KMS-11 (cell line): ENCODE data around the gene FGB.

Source experiments
- H2AFZ ChIP-seq: fragments of 200-600 bp; sonication (generic); 2 replicates; pipeline ENCODE4 v1.6.1; 2016; ENCODE audit warnings: antibody characterized with exemption, mixed run types, low read depth
- H3K27ac ChIP-seq: fragments of 200-600 bp; sonication (generic); 2 replicates; pipeline ENCODE4 v1.6.1; 2016; ENCODE audit warnings: mild to moderate bottlenecking, mixed run types
- H3K27me3 ChIP-seq: fragments of 200-600 bp; sonication (generic); 2 replicates; pipeline ENCODE4 v1.6.1; 2017; ENCODE audit warnings: mild to moderate bottlenecking, low read depth, mixed run types, moderate library complexity; ENCODE audit not compliant: insufficient read depth
- H3K36me3 ChIP-seq: fragments of 200-600 bp; sonication (generic); 2 replicates; pipeline ENCODE4 v1.6.1; 2017; ENCODE audit warnings: mild to moderate bottlenecking, mixed run types; ENCODE audit not compliant: insufficient read depth
- H3K4me1 ChIP-seq: fragments of 200-600 bp; sonication (generic); 2 replicates; pipeline ENCODE4 v1.6.1; 2016; ENCODE audit warnings: mild to moderate bottlenecking, low read depth, mixed run types; ENCODE audit not compliant: poor library complexity, severe bottlenecking
- H3K4me2 ChIP-seq: fragments of 200-600 bp; sonication (generic); 2 replicates; pipeline ENCODE4 v1.7.0; 2016; ENCODE audit warnings: mild to moderate bottlenecking, mixed run types
- H3K4me3 ChIP-seq: fragments of 200-600 bp; sonication (generic); IDR thresholded peaks from 2 replicates; pipeline ENCODE4 v1.6.1; 2017; ENCODE audit warnings: low read depth, low read length, mixed read lengths; ENCODE audit not compliant: insufficient read depth
- H3K79me2 ChIP-seq: fragments of 200-600 bp; sonication (generic); 2 replicates; pipeline ENCODE4 v1.6.1; 2016; ENCODE audit warnings: low read depth, mixed run types; ENCODE audit not compliant: insufficient read depth
- H3K9ac ChIP-seq: fragments of 200-600 bp; sonication (generic); 2 replicates; pipeline ENCODE4 v1.6.1; 2016; ENCODE audit warnings: mild to moderate bottlenecking, mixed run types
- H4K20me1 ChIP-seq: fragments of 200-600 bp; sonication (generic); 2 replicates; pipeline ENCODE4 v1.6.1; 2016; ENCODE audit warnings: mild to moderate bottlenecking, mixed run types; ENCODE audit not compliant: insufficient read depth
- CTCF ChIP-seq: fragments of 200-600 bp; sonication (generic); conservative IDR thresholded peaks from 2 replicates; pipeline ENCODE4 v1.6.1; 2017; ENCODE audit warnings: low read depth, mild to moderate bottlenecking, antibody characterized with exemption, low read length, moderate library complexity, mixed read lengths

Gene FGB

GRCh38 chr4:154583230-154583629 lies 20.4 kb downstream of the FGB start:
- no peaks in the 10 kb centered on the region for H3K4me1 ChIP-seq
- no peak overlapping the region for H3K4me2 ChIP-seq
- H3K27ac ChIP-seq, result no peak overlapping the region
- no peaks in the 10 kb centered on the region for H4K20me1 ChIP-seq
- TF ChIP-seq CTCF, result no peak
- no peak overlapping the region for H2AFZ ChIP-seq
- H3K27me3 ChIP-seq, result no peaks in the 10 kb centered on the region
- H3K4me3 ChIP-seq, result no peak overlapping the region
- no peaks in the 10 kb centered on the region for H3K79me2 ChIP-seq
- H3K36me3 ChIP-seq, result no peaks in the 10 kb centered on the region
- H3K9ac ChIP-seq, result no peak overlapping the region

- TF ChIP-seq CTCF, result no peak
Measured at GRCh38 chr4:154583677-154584076, 20.9 kb downstream of the FGB start.

GRCh38 chr4:154584259-154584658 lies 21.4 kb downstream of the FGB start:
- Histone ChIP-seq H3K27ac (no peak overlapping the region), H3K4me1 (no peaks in the 10 kb centered on the region), H3K9ac (no peak overlapping the region), H3K4me2 (no peak overlapping the region), H4K20me1 (no peaks in the 10 kb centered on the region), H3K27me3 (no peaks in the 10 kb centered on the region), H3K36me3 (no peaks in the 10 kb centered on the region), H3K79me2 (no peaks in the 10 kb centered on the region), H3K4me3 (no peak overlapping the region), H2AFZ (no peak overlapping the region)
- TF ChIP-seq CTCF, result no peak

More at GRCh38 chr4:154583677-154584076, 20.9 kb downstream of the FGB start:
- H3K36me3 ChIP-seq, result no peaks in the 10 kb centered on the region
- H3K4me1 ChIP-seq, result no peaks in the 10 kb centered on the region
- no peaks in the 10 kb centered on the region for H3K79me2 ChIP-seq
- no peak overlapping the region for H3K9ac ChIP-seq
- no peak overlapping the region for H3K4me3 ChIP-seq
- no peaks in the 10 kb centered on the region for H4K20me1 ChIP-seq
- no peak overlapping the region for H3K4me2 ChIP-seq
- no peak overlapping the region for H2AFZ ChIP-seq
- H3K27me3 ChIP-seq, result no peaks in the 10 kb centered on the region
- H3K27ac ChIP-seq, result no peak overlapping the region

- Histone ChIP-seq H3K4me2 (no peak overlapping the region), H4K20me1 (no peaks in the 10 kb centered on the region), H3K79me2 (no peaks in the 10 kb centered on the region), H3K27me3 (no peaks in the 10 kb centered on the region), H3K9ac (no peak overlapping the region), H3K27ac (no peak overlapping the region), H3K4me3 (no peak overlapping the region), H2AFZ (no peak overlapping the region), H3K4me1 (no peaks in the 10 kb centered on the region), H3K36me3 (no peaks in the 10 kb centered on the region)
- TF ChIP-seq CTCF, result no peak
Measured at GRCh38 chr4:154585369-154586018, 22.7 kb downstream of the FGB start.
